Heart left ventricle (tissue), 16 donors: ENCODE measurements around the gene NUDT8. TPM values are rescaled to one million over a fixed set of nuclear protein-coding genes. Genes with fewer than 3 reads are reported as not detected.
A peak's percentile ranks its signal among the peaks of the same experiment; 100 is the strongest.
"Not testable (repeated sequence)": the region's sequence is repeated elsewhere in the genome, so short reads cannot be mapped to it uniquely, and the experiment has no call there.

Experiments used
- ATAC-seq, 4 donors: fragments of 200-7000 bp; cut with Tn5 transposase; one replicate each; pipeline ENCODE4 v1.9.1; 2020 to 2022; ENCODE audit warnings: moderate library complexity in 4 of 4, mild to moderate bottlenecking in 3 of 4, moderate number of reproducible peaks in 1 of 4
- DNase-seq, 5 donors: peaks; one replicate each; pipeline ENCODE4 v3.0.0-alpha.2; 2020
- H3K27ac ChIP-seq, 12 donors: fragments of 200-600 bp; sonication (generic) in 4 of 12; one replicate each; pipeline versions ENCODE4 v1.5.0 to v1.8.0; 2016 to 2022; ENCODE audit warnings: mild to moderate bottlenecking in 2 of 12
- H3K27me3 ChIP-seq, 9 donors: fragments of 200-600 bp; sonication (generic) in 2 of 9; one replicate each; pipeline versions ENCODE4 v1.5.1 to v1.8.0; 2016 to 2022; ENCODE audit warnings: mild to moderate bottlenecking in 3 of 9
- H3K36me3 ChIP-seq, 9 donors: fragments of 200-600 bp; sonication (generic) in 2 of 9; one replicate each; pipeline versions ENCODE4 v1.5.0 to v1.8.0; 2018 to 2022; ENCODE audit warnings: mild to moderate bottlenecking in 2 of 9
- H3K4me1 ChIP-seq, 12 donors: fragments of 200-600 bp; sonication (generic) in 4 of 12; one replicate each; pipeline versions ENCODE4 v1.5.0 to v1.8.0; 2016 to 2022; ENCODE audit warnings: mild to moderate bottlenecking in 3 of 12
- H3K4me3 ChIP-seq, 12 donors: fragments of 200-600 bp; sonication (generic) in 4 of 12; one replicate each; pipeline versions ENCODE4 v1.5.0 to v1.8.0; 2017 to 2022; ENCODE audit warnings: mild to moderate bottlenecking in 9 of 12, moderate library complexity in 4 of 12
- H3K9me3 ChIP-seq, 12 donors: fragments of 200-600 bp; sonication (generic) in 4 of 12; one replicate each; pipeline versions ENCODE4 v1.5.0 to v1.8.0; 2016 to 2022; ENCODE audit warnings: mild to moderate bottlenecking in 1 of 12
- POLR2A ChIP-seq, 2 donors: fragments of 450-650 bp; IDR thresholded peaks; one replicate each; pipeline ENCODE4 v1.6.1; 2017; ENCODE audit warnings: antibody characterized with exemption in 2 of 2, mild to moderate bottlenecking in 2 of 2, moderate library complexity in 2 of 2
- WGBS, 4 donors: extraction: QIAGEN DNeasy Blood & Tissue Kit in 2 of 4; methylation state at CpG; one replicate each; pipeline versions ENCODE4 v1.1.5 to v1.1.7; 2013 to 2018; 5-methylcytosine and 5-hydroxymethylcytosine counted together
- intact Hi-C, 10 donors: fragments of 100-400 bp; cut with DNase I; formaldehyde crosslinking; loops; one replicate each; pipeline versions ENCODE4 v1.11.1 to v1.14.2; 2022
- polyA plus RNA-seq, 2 donors: library from polyadenylated mRNA; stranded (reverse); fragments of 200-250 nt; gene quantifications; one replicate each; pipeline ENCODE4 v1.2.3, GENCODE V29; 2013
- total RNA-seq, 9 donors: library from RNA; depleted of rRNA in 2 of 9; stranded (reverse); fragments of >200 nt in 2 of 9; fragmentation: NEBNext Ultra II Directional in 3 of 9; extraction: Animal tissue kit (Norgen Biotek cat#: 25700) in 3 of 9; gene quantifications; one replicate each; pipeline versions ENCODE4 v1.1.0 to v1.2.4, GENCODE V29; 2016 to 2023
- TF ChIP-seq, protein P1 (sequence below), 12 donors: fragments of 200-600 bp; sonication (generic) in 4 of 12; IDR thresholded peaks; one replicate each; pipeline versions ENCODE4 v1.5.0 to v1.8.0; 2018 to 2022; ENCODE audit warnings: antibody characterized with exemption in 12 of 12, mild to moderate bottlenecking in 5 of 12
- donor health status: ischemic (EF 13 %, LVEDD 7.1; RV severe dilation, severe dysfunction).
- donor health status: healthy with polysubstance abuse.
- donor health status: DM: no; HTN: yes; CAD: no.
- donor health status: DM: no; HTN: no; CAD: no.
- donor health status: ischemic (EF 25% LVEDD 6.9; RV normal size, moderate dysfunction).
- donor health status: ischemic (EF 25% LVEDD 5.7; RV mildly dilated, moderate dysfunction).
- donor health status: healthy.
- donor health status: DM: yes; HTN: yes; CAD: no.
- donor health status: ischemic (EF 35%, LVEDD 5.7; RV mildly dilated, moderate dysfunction).
- donor health status: nonischemic (EF 11% LVEDD 7.7; RV severe dilation, severe dysfunction).
- donor health status: DM: yes; HTN: yes; CAD: no.
- donor health status: PGD.
- donor health status: ischemic (EF 29% LVEDD 5.4; RV normal size, mild dysfunction).
- donor health status: nonischemic (EF 23%, LVEDD 6.1; RV moderate dilation, normal function).

The NUDT8 gene
- total and polyA plus RNA-seq, 11 donors, result 29.1 to 110 (median 49.3) TPM

DNA sequence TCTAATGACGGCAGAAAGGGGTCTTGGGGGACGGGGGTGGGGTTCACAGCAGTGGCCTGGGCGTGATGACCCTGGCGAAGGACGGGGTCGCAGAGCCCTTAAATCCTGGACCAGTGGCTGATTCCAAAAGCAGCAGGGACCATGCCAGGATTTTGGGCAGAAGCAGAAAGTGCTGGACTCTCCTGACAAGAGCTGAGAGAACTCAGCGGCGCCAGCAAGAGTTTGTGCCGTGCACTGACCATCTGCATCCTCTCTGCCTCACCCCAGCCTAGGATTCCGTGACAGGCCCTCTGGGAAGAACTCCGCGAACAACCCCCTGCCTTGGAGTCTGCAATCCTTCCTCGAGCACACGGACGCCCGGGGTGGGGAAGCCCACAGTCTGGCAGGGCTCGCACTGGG is 23.6 kb downstream of the NUDT8 start:
- ATAC-seq (peak in 3 of 4 donors; percentile 27 to 46 (median 38)), DNase-seq (peak in 1 of 5 donors; percentile 47)
- Histone ChIP-seq H3K9me3 (no peaks in the 10 kb centered on the region), H3K4me3 (peak overlapping the region; percentile 72 to 100 (median 94)), H3K4me1 (peaks cover 3 to 23% (median 17%) of the 10 kb centered on the region in 12 donors), H3K36me3 (peaks cover 0 to 29% (median 27%) of the 10 kb centered on the region in 9 donors), H3K27ac (peak overlapping the region in 11 of 12 donors; percentile 62 to 97 (median 92)), H3K27me3 (no peaks in the 10 kb centered on the region)
- WGBS, 4 donors, result 31 to 35% (median 33%) methylated on average over 15 to 17 of the region's 17 CpGs
- intact Hi-C loops, result loop anchor here in 4 of 10 donors (1.0 to 2.0 kb wide), 3 partner anchors 22 to 23 kb away; partner anchors contain the start of gene GSTP1 (in 2 of the 4)
- TF ChIP-seq, protein P1, sequence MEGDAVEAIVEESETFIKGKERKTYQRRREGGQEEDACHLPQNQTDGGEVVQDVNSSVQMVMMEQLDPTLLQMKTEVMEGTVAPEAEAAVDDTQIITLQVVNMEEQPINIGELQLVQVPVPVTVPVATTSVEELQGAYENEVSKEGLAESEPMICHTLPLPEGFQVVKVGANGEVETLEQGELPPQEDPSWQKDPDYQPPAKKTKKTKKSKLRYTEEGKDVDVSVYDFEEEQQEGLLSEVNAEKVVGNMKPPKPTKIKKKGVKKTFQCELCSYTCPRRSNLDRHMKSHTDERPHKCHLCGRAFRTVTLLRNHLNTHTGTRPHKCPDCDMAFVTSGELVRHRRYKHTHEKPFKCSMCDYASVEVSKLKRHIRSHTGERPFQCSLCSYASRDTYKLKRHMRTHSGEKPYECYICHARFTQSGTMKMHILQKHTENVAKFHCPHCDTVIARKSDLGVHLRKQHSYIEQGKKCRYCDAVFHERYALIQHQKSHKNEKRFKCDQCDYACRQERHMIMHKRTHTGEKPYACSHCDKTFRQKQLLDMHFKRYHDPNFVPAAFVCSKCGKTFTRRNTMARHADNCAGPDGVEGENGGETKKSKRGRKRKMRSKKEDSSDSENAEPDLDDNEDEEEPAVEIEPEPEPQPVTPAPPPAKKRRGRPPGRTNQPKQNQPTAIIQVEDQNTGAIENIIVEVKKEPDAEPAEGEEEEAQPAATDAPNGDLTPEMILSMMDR (IDR thresholded peaks at IDR 0.05), result no peak
- no peak for TF ChIP-seq POLR2A (IDR thresholded peaks at IDR 0.05)

DNA sequence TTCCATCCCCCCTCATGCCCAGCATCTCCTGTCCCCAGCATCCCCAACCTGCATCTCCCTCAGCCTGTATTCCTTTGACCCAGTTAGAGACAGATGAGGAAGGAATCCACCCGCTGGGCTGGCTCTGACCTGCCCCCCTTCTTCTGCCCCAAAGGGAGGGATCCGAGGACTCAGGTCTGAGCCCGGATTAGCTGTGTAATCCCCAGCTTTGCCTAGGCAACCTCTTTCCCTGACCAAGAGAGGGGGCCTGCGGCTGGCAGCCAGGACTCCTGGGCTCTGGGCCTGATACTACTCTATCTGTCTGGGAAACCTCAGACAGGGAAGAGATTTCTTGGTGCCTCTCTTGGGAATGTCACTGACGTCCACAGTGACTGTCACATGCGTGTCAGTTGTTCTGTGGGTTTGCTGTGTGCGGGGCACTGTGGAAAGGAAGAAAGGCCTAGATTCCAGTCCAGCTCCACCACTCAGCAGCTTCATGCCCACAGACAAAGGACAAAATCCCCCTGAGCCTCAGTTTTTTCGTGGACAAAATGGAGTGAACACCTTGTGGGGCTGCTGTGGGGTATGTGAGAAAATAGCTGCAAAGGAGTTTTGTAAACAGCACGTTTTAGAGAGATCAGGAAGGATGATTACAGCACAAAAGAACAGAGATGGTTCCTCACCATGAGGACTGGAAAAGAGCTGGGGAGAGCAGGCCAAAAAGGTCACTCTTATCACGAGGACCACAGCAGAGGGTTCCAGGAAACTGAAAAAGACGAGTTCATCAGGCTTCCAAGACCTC is 24.3 kb downstream of the NUDT8 start:
- H3K27ac ChIP-seq, result peak overlapping the region in 3 of 12 donors; percentile 92 to 95 (median 93)
- H3K4me1 ChIP-seq, result peaks cover 3 to 23% (median 17%) of the 10 kb centered on the region in 12 donors
- H3K36me3 ChIP-seq, result peaks cover 0 to 23% (median 21%) of the 10 kb centered on the region in 9 donors
- ATAC-seq (no peak), DNase-seq (no peak)
- no peak overlapping the region for H3K4me3 ChIP-seq
- intact Hi-C loops, result loop anchor here in 4 of 10 donors (1.0 to 2.0 kb wide), 3 partner anchors 21 to 23 kb away; partner anchors contain the start of gene GSTP1 (in 2 of the 4)
- TF ChIP-seq POLR2A (IDR thresholded peaks at IDR 0.05), result no peak
- TF ChIP-seq, protein P1 (IDR thresholded peaks at IDR 0.05), result no peak
- 68 to 75% (median 71%) methylated on average over 11 of the region's 11 CpGs for WGBS, 4 donors
- H3K9me3 ChIP-seq, result no peaks in the 10 kb centered on the region
- H3K27me3 ChIP-seq, result no peaks in the 10 kb centered on the region

DNA sequence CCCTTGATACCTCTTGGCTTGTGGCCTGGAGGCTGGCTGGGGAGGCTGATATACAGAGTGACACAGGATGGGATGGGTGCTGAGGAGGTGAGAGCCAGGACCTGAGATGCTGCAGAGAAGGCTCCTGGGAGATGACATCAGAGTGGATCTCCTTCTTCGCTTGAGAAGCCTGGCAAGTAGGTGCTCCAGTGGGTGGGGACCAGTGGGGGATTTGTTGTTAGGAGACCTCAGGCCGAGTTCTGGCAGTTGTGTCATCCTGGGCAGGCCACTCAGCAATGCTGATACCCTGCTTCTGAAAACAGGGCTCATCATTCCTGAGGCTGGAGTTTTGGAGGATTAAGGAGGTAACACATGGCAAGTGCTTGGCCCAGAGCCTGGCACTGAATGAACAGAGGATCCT is 24.9 kb downstream of the NUDT8 start:
- peaks cover 3 to 23% (median 17%) of the 10 kb centered on the region in 12 donors for H3K4me1 ChIP-seq
- intact Hi-C loops, result no loop called here
- TF ChIP-seq, protein P1 (IDR thresholded peaks at IDR 0.05), result no peak
- TF ChIP-seq POLR2A (IDR thresholded peaks at IDR 0.05), result no peak
- H3K27ac ChIP-seq, result no peak overlapping the region
- no peak overlapping the region for H3K4me3 ChIP-seq
- ATAC-seq, result no peak
- H3K9me3 ChIP-seq, result no peaks in the 10 kb centered on the region
- H3K27me3 ChIP-seq, result no peaks in the 10 kb centered on the region
- peaks cover 0 to 17% (median 15%) of the 10 kb centered on the region in 9 donors for H3K36me3 ChIP-seq
- no peak for DNase-seq
- WGBS, 4 donors, result 70 to 93% (median 86%) methylated on average over 2 of the region's 2 CpGs

DNA sequence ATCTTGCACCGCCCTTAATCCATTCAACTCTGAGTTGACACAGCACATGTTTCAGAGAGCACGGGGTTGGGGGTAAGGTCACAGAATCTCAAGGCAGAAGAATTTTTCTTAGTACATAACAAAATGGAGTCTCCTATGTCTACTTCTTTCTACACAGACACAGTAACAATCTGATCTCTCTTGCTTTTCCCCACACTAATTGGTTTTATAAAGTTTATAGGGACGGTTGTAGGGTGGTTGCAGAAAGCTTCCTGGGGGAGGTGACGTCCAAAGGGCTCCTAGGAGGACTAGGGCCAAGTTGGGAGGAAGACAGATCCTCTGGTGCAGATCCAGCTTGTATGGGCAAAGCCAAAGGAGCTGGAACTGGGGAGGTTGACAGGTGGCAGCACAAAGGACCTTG is 25.6 kb downstream of the NUDT8 start:
- DNase-seq, H3K27me3 ChIP-seq, intact Hi-C loops, H3K27ac ChIP-seq, H3K4me3 ChIP-seq, ATAC-seq, H3K9me3 ChIP-seq: not testable (repeated sequence)
- Histone ChIP-seq H3K36me3 (peaks cover 0 to 10% (median 8%) of the 10 kb centered on the region in 9 donors), H3K4me1 (peaks cover 3 to 23% (median 17%) of the 10 kb centered on the region in 12 donors)
- WGBS, 4 donors, result 73 to 93% (median 79%) methylated on average over 2 to 3 of the region's 4 CpGs
